Panc1 (cell line): ENCODE data around the gene SOD1.

ENCODE experiments used
- POLR2AphosphoS5 ChIP-seq: IDR thresholded peaks from 2 replicates; pipeline ENCODE4 v1.6.1; 2012; ENCODE audit warnings: mild to moderate bottlenecking, low read depth, low read length, moderate library complexity
- TF ChIP-seq, protein P1 (sequence below): fragments of 450-650 bp; IDR thresholded peaks from 2 replicates; pipeline ENCODE4 v1.5.1; 2017; ENCODE audit warnings: mild to moderate bottlenecking

DNA sequence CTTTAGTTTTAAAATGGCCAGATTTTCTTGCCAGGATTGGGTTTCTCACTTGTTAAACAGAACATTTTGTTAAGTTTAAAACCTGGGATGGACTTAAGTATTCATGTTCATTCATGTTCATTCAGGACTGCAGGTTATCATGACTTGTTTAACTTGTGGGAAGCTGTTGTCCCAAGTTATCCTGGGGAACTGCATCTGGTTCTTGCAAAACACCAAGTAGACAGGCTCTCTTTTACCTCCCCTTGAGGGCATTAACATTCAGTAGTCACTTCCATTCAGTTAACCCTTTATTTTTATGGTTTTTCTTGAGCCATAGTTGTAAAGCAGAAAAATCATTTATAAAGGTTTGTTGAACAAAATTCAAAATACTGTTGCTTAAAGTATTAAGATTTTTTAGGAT lies 8.1 kb downstream of the SOD1 start:
- TF ChIP-seq, protein P1, sequence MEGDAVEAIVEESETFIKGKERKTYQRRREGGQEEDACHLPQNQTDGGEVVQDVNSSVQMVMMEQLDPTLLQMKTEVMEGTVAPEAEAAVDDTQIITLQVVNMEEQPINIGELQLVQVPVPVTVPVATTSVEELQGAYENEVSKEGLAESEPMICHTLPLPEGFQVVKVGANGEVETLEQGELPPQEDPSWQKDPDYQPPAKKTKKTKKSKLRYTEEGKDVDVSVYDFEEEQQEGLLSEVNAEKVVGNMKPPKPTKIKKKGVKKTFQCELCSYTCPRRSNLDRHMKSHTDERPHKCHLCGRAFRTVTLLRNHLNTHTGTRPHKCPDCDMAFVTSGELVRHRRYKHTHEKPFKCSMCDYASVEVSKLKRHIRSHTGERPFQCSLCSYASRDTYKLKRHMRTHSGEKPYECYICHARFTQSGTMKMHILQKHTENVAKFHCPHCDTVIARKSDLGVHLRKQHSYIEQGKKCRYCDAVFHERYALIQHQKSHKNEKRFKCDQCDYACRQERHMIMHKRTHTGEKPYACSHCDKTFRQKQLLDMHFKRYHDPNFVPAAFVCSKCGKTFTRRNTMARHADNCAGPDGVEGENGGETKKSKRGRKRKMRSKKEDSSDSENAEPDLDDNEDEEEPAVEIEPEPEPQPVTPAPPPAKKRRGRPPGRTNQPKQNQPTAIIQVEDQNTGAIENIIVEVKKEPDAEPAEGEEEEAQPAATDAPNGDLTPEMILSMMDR, result no peak
- TF ChIP-seq POLR2AphosphoS5, result no peak
